OCI-LY7 (cell line): ENCODE data around the gene SRGAP3.

Source experiments
- CTCF ChIP-seq: fragments of 200-600 bp; sonication (generic); conservative IDR thresholded peaks from 2 replicates; pipeline ENCODE4 v1.5.1; 2014; ENCODE audit warnings: mild to moderate bottlenecking, antibody characterized with exemption, low read length, moderate library complexity, mixed read lengths
- EZH2phosphoT487 ChIP-seq: fragments of 200-600 bp; sonication (generic); IDR thresholded peaks from 2 replicates; pipeline ENCODE4 v1.6.1; 2018; ENCODE audit warnings: low read depth, borderline replicate concordance, mild to moderate bottlenecking, mixed run types, antibody characterized with exemption, low read length, moderate library complexity, mixed read lengths

GRCh38 chr3:8996216-8996615 is 253.2 kb downstream of the SRGAP3 start:
- TF ChIP-seq CTCF: no peak
- no peak for TF ChIP-seq EZH2phosphoT487
